Measurements from ENCODE around the gene TCP10L.
A peak's percentile ranks its signal among the peaks of the same experiment; 100 is the strongest.
"Not testable (repeated sequence)": the region's sequence is repeated elsewhere in the genome, so short reads cannot be mapped to it uniquely, and the experiment has no call there.

TCP10L gene

DNA sequence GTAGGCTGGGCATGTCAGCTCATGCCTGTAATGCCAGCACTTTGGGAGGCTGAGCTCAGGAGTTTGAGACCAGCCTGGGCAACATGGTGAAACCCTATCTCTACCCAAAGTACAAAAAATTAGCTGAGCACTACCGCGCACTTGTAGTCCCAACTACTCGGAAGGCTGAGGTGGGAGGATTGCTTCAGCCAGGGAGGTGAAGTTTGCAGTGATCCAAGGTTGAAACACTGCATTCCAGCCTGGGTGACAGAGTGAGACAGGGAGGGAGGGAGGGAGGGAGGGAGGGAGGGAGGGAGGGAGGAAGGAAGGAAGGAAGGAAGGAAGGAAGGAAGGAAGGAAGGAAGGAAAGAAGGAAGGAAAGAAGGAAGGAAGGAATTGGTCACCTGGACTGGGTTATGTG lies 53.8 kb downstream of the TCP10L start:
- not testable (repeated sequence) for H3K4me3 ChIP-seq (ENCODE audit: low read depth in 1 of 5, low read length in 5 of 5); H3K9me3 ChIP-seq (ENCODE audit: control insufficient read depth in 5 of 5, low read length in 5 of 5); H3K27ac ChIP-seq (ENCODE audit: low read depth, low read length); H3K36me3 ChIP-seq (ENCODE audit: control insufficient read depth in 5 of 5, insufficient read depth in 5 of 5, low read length in 5 of 5); H3K9ac ChIP-seq (ENCODE audit: low read length in 5 of 5); H3K27me3 ChIP-seq (ENCODE audit: control insufficient read depth in 5 of 5, insufficient read depth in 4 of 5, low read length in 5 of 5); H3K4me1 ChIP-seq (ENCODE audit: control insufficient read depth in 5 of 5, insufficient read depth in 5 of 5, low read length in 5 of 5)

DNA sequence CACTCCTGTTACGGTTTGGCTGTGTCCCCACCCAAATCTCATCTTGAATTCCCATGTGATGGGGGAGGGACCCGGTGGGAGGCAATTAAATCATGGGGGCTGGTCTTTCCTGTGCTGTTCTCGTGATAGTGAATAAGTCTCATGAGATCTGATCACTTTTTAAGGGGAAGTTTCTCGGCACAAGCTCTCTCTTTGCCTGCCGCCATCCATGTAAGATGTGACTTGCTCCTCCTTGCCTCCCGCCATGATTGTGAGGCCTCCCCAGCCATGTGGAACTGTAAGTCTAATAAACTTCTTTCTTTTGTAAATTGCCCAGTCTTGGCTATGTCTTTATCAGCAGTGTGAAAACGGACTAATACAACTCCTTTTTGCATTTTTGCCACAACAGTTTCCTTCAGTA lies 54.5 kb downstream of the TCP10L start:
- H3K27me3 ChIP-seq (ENCODE audit: control insufficient read depth in 5 of 5, insufficient read depth in 4 of 5, low read length in 5 of 5); H3K9me3 ChIP-seq (ENCODE audit: control insufficient read depth in 5 of 5, low read length in 5 of 5); H3K9ac ChIP-seq (ENCODE audit: low read length in 5 of 5); H3K36me3 ChIP-seq (ENCODE audit: control insufficient read depth in 5 of 5, insufficient read depth in 5 of 5, low read length in 5 of 5); H3K4me3 ChIP-seq (ENCODE audit: low read depth in 1 of 5, low read length in 5 of 5); H3K27ac ChIP-seq (ENCODE audit: low read depth, low read length); H3K4me1 ChIP-seq (ENCODE audit: control insufficient read depth in 5 of 5, insufficient read depth in 5 of 5, low read length in 5 of 5): not testable (repeated sequence)

DNA sequence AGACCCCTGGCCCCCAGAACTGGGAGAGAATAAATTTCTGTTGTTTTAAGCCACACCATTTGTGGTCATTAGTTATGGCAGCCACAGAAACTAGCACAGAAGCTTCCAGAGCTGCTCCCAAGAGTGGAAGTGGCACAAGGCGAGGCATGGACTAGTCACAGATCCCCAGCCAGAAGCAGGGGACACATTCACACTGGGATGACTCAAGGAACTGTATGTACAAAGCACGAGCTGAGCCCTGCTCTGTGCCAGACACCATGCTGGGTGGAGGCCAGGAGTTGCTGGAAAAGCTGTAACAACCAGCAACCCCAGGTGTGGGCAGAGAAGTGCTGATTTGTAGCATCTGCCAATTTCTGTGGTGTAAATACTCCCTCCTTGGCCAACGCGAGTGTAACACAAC lies 55.6 kb downstream of the TCP10L start:
- peaks cover 0 to 7% (median 0%) of the 10 kb centered on the region in 5 donors for H3K4me1 ChIP-seq (ENCODE audit: control insufficient read depth in 5 of 5, insufficient read depth in 5 of 5, low read length in 5 of 5)
- H3K27ac ChIP-seq (ENCODE audit: low read depth, low read length), result no peak overlapping the region
- H3K9ac ChIP-seq (ENCODE audit: low read length in 5 of 5), result no peak overlapping the region

DNA sequence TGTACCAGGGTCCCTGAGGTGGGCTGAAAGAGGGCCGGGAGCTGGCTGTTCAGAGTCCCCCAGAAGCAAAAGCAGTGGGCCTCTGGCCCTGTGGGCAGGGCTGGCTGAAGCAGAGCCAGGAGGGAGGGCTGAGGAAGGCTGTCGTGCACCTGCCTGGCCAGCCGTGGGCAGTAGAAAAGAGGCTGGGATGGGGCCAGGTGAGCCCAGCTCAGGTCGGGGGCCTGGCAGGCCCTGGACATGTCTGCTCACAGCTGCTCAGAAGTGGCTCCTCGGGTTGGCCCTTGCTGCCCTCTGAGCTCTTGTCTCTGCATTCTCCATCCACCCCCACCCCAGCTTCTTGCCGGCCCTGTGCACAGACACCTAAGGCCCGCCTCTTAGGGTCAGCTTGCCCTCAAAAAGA lies 60.0 kb downstream of the TCP10L start:
- H3K4me3 ChIP-seq (ENCODE audit: low read depth in 1 of 5, low read length in 5 of 5), result no peak overlapping the region
- no peak overlapping the region for H3K9ac ChIP-seq (ENCODE audit: low read length in 5 of 5)
- peaks cover 6 to 39% (median 18%) of the 10 kb centered on the region in 5 donors for H3K4me1 ChIP-seq (ENCODE audit: control insufficient read depth in 5 of 5, insufficient read depth in 5 of 5, low read length in 5 of 5)
- H3K27ac ChIP-seq (ENCODE audit: low read depth, low read length), result peak overlapping the region; percentile 3
- no peaks in the 10 kb centered on the region for H3K9me3 ChIP-seq (ENCODE audit: control insufficient read depth in 5 of 5, low read length in 5 of 5)
- no peaks in the 10 kb centered on the region for H3K36me3 ChIP-seq (ENCODE audit: control insufficient read depth in 5 of 5, insufficient read depth in 5 of 5, low read length in 5 of 5)
- no peaks in the 10 kb centered on the region for H3K27me3 ChIP-seq (ENCODE audit: control insufficient read depth in 5 of 5, insufficient read depth in 4 of 5, low read length in 5 of 5)

More for the DNA sequence above, 55.6 kb downstream of the TCP10L start:
- peaks cover 0 to 5% (median 0%) of the 10 kb centered on the region in 5 donors for H3K36me3 ChIP-seq (ENCODE audit: control insufficient read depth in 5 of 5, insufficient read depth in 5 of 5, low read length in 5 of 5)
- no peaks in the 10 kb centered on the region for H3K27me3 ChIP-seq (ENCODE audit: control insufficient read depth in 5 of 5, insufficient read depth in 4 of 5, low read length in 5 of 5)
- H3K4me3 ChIP-seq (ENCODE audit: low read depth in 1 of 5, low read length in 5 of 5), result no peak overlapping the region
- H3K9me3 ChIP-seq (ENCODE audit: control insufficient read depth in 5 of 5, low read length in 5 of 5), result no peaks in the 10 kb centered on the region

DNA sequence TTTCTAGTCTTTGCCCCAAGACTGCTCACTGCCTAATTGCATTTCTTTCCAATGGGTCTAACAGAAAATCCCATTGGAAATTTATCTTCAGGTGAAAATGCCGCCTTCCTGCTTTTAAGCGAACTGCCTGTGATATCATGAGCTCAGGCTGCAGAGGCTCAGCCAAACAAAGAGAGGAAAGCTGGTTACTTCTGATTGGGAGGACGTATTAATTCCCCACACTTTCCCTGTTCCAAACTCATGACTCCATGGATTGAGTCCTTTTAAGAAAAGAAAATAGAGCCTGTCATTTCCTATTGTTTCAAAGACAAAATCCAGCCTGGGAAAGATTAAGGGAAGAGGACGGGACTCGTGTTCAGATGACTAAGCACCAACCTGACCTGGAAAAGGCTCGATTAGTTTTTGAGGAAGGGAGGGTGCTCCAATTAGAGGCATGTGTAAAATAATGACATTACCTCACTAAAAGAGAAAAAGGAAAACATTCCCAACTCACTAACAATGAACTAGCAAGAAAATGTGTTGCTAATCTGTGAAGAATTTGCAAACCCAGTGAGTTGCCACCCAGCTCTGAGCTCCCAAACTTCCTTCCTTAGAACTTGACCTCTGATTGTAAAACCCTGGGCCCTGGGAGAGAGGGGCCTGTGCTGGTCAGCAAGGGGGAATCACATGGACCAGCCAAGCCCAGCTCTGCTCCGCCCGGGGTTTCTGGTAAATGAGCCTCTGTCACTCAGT lies 61.2 kb downstream of the TCP10L start:
- H3K36me3 ChIP-seq (ENCODE audit: control insufficient read depth in 5 of 5, insufficient read depth in 5 of 5, low read length in 5 of 5), result no peaks in the 10 kb centered on the region
- peaks cover 6 to 49% (median 18%) of the 10 kb centered on the region in 5 donors for H3K4me1 ChIP-seq (ENCODE audit: control insufficient read depth in 5 of 5, insufficient read depth in 5 of 5, low read length in 5 of 5)
- H3K27ac ChIP-seq (ENCODE audit: low read depth, low read length), result peak overlapping the region; percentile 67
- H3K4me3 ChIP-seq (ENCODE audit: low read depth in 1 of 5, low read length in 5 of 5), result no peak overlapping the region
- H3K27me3 ChIP-seq (ENCODE audit: control insufficient read depth in 5 of 5, insufficient read depth in 4 of 5, low read length in 5 of 5), result no peaks in the 10 kb centered on the region
- H3K9ac ChIP-seq (ENCODE audit: low read length in 5 of 5), result peak overlapping the region in 1 of 5 donors; percentile 35
- peaks cover 0 to 3% (median 0%) of the 10 kb centered on the region in 5 donors for H3K9me3 ChIP-seq (ENCODE audit: control insufficient read depth in 5 of 5, low read length in 5 of 5)

All from subcutaneous abdominal adipose tissue (tissue), 5 donors.